H1 (cell line): ENCODE measurements around the gene EIF2AK2. TPM values are rescaled to one million over a fixed set of nuclear protein-coding genes. Genes with fewer than 3 reads are reported as not detected.

Source experiments
- CTCF ChIA-PET: fragments of 300-600 bp; sonication (Branson Sonifier 250); formaldehyde crosslinking; loops from one replicate; lab custom pipeline; 2021; ENCODE audit not compliant: partially characterized antibody; lab: Charles Lee
- POLR2A ChIA-PET: fragments of 300-600 bp; sonication (Branson Sonifier 250); formaldehyde crosslinking; loops from one replicate; lab custom pipeline; 2021; ENCODE audit warnings: inconsistent platforms; ENCODE audit not compliant: partially characterized antibody; lab: Charles Lee
- DNase-seq, 2 experiments: peaks; one replicate each; pipeline versions ENCODE4 v3.0.0 to v3.0.0-alpha.2; 2010 to 2022; ENCODE audit warnings: low spot score in 2 of 2, low read depth in 1 of 2, mixed read lengths in 1 of 2
- FAIRE-seq: peaks from 2 replicates; lab custom pipeline; 2011; peaks lifted over from hg19 to GRCh38; lab: Jason Lieb, UNC
- H2AFZ ChIP-seq: 2 replicates; pipeline ENCODE4 v1.8.1; 2012; ENCODE audit warnings: low read length, inconsistent platforms
- H2AK5ac ChIP-seq: 2 replicates; pipeline ENCODE4 v1.6.1; 2013; ENCODE audit warnings: low read depth, low read length
- H2BK120ac ChIP-seq: replicated peaks from 2 replicates; pipeline ENCODE3; 2013; ENCODE audit warnings: low read depth, low read length, inconsistent platforms
- H2BK12ac ChIP-seq: 2 replicates; pipeline ENCODE4 v1.6.1; 2013; ENCODE audit warnings: low read depth, low read length
- H2BK15ac ChIP-seq: 2 replicates; pipeline ENCODE4 v1.6.1; 2013; ENCODE audit warnings: low read length
- H2BK20ac ChIP-seq: 2 replicates; pipeline ENCODE4 v1.6.1; 2013; ENCODE audit warnings: low read length
- H2BK5ac ChIP-seq: 2 replicates; pipeline ENCODE4 v1.6.1; 2013; ENCODE audit warnings: low read depth, low read length
- H3K14ac ChIP-seq: 2 replicates; pipeline ENCODE4 v1.6.1; 2013; ENCODE audit warnings: inconsistent platforms; ENCODE audit not compliant: insufficient read length
- H3K18ac ChIP-seq: 2 replicates; pipeline ENCODE4 v1.6.1; 2013; ENCODE audit warnings: low read length; ENCODE audit errors: extremely low read depth
- H3K23ac ChIP-seq: 2 replicates; pipeline ENCODE4 v1.6.1; 2013; ENCODE audit warnings: inconsistent platforms; ENCODE audit not compliant: insufficient read length
- H3K23me2 ChIP-seq: 2 replicates; pipeline ENCODE4 v1.6.1; 2013; ENCODE audit warnings: low read depth, low read length
- H3K27ac ChIP-seq: 2 replicates; pipeline ENCODE4 v1.6.1; 2011; ENCODE audit warnings: low read depth, low read length, inconsistent platforms
- H3K27me3 ChIP-seq, 4 experiments: replicated peaks in 1 of 4; 1 replicate in 1 of 4; 2 replicates in 3 of 4; pipeline versions ENCODE4 v1.6.1 to v1.8.1; 2011 to 2013; ENCODE audit warnings: low read length in 3 of 4, mild to moderate bottlenecking in 3 of 4, inconsistent platforms in 2 of 4, mixed read lengths in 2 of 4, moderate library complexity in 1 of 4; ENCODE audit not compliant: control insufficient read depth in 3 of 4, insufficient read depth in 3 of 4; ENCODE audit errors: extremely low read depth in 1 of 4
- H3K36me3 ChIP-seq, 4 experiments: 2 replicates each; pipeline versions ENCODE4 v1.6.1 to v1.8.1; 2011 to 2013; ENCODE audit warnings: mild to moderate bottlenecking in 4 of 4, low read length in 3 of 4, moderate library complexity in 2 of 4, control low read depth in 1 of 4, inconsistent platforms in 1 of 4; ENCODE audit not compliant: insufficient read depth in 4 of 4, control insufficient read depth in 2 of 4
- H3K4ac ChIP-seq: replicated peaks from 2 replicates; pipeline ENCODE3; 2013; ENCODE audit warnings: low read length, low read depth, mixed read lengths, inconsistent platforms; ENCODE audit not compliant: insufficient read length
- H3K4me1 ChIP-seq, 4 experiments: replicated peaks in 1 of 4; 1 replicate in 1 of 4; 2 replicates in 3 of 4; pipeline versions ENCODE4 v1.6.1 to v1.8.1; 2011 to 2013; ENCODE audit warnings: low read length in 3 of 4, inconsistent platforms in 2 of 4, mixed read lengths in 1 of 4; ENCODE audit not compliant: insufficient read depth in 4 of 4, control insufficient read depth in 3 of 4
- H3K4me2 ChIP-seq, 2 experiments: 2 replicates each; pipeline versions ENCODE4 v1.6.1 to v1.8.1; 2011 to 2013; ENCODE audit warnings: low read depth in 2 of 2, low read length in 2 of 2, control low read depth in 1 of 2, inconsistent platforms in 1 of 2, mild to moderate bottlenecking in 1 of 2; ENCODE audit not compliant: insufficient read depth in 1 of 2
- H3K4me3 ChIP-seq, 4 experiments: fragments of 200-600, 300-600 bp in 1 of 4; sonication (generic), shearing (Covaris generic), sonication (Bioruptor Twin) in 1 of 4; 2 replicates each; pipeline versions ENCODE4 v1.5.1 to v1.8.1; 2011 to 2016; ENCODE audit warnings: low read length in 4 of 4, low read depth in 3 of 4, control low read depth in 2 of 4, inconsistent platforms in 2 of 4, mild to moderate bottlenecking in 2 of 4, mixed read lengths in 1 of 4, moderate library complexity in 1 of 4; ENCODE audit not compliant: insufficient read depth in 2 of 4; ENCODE audit errors: extremely low read depth in 1 of 4
- H3K56ac ChIP-seq: replicated peaks from 2 replicates; pipeline ENCODE3; 2013; ENCODE audit warnings: low read depth, mild to moderate bottlenecking, mixed read lengths, low read length, inconsistent platforms; ENCODE audit not compliant: insufficient read length
- H3K79me1 ChIP-seq: 2 replicates; pipeline ENCODE4 v1.6.1; 2013; ENCODE audit warnings: low read depth, low read length, control low read depth
- H3K79me2 ChIP-seq, 2 experiments: 2 replicates each; pipeline versions ENCODE4 v1.6.1 to v1.8.1; 2012 to 2013; ENCODE audit warnings: low read length in 2 of 2, mild to moderate bottlenecking in 2 of 2, inconsistent platforms in 1 of 2; ENCODE audit not compliant: insufficient read depth in 2 of 2, control insufficient read depth in 1 of 2
- H3K9ac ChIP-seq, 4 experiments: replicated peaks in 1 of 4; 1 replicate in 1 of 4; 2 replicates in 3 of 4; pipeline versions ENCODE4 v1.6.1 to v1.8.1; 2011 to 2013; ENCODE audit warnings: low read depth in 3 of 4, low read length in 3 of 4, control low read depth in 2 of 4, mild to moderate bottlenecking in 2 of 4, moderate library complexity in 2 of 4, inconsistent platforms in 1 of 4; ENCODE audit errors: extremely low read depth in 1 of 4
- H3K9me3 ChIP-seq, 2 experiments: 2 replicates each; pipeline versions ENCODE4 v1.6.1 to v1.8.1; 2012 to 2013; ENCODE audit warnings: mild to moderate bottlenecking in 2 of 2, moderate library complexity in 2 of 2, control low read depth in 1 of 2, inconsistent platforms in 1 of 2, low read depth in 1 of 2, low read length in 1 of 2, mixed read lengths in 1 of 2; ENCODE audit not compliant: insufficient read depth in 2 of 2
- H4K20me1 ChIP-seq, 2 experiments: replicated peaks in 1 of 2; 2 replicates each; pipeline versions ENCODE3 to v1.8.1; 2011 to 2013; ENCODE audit warnings: inconsistent platforms in 2 of 2, low read length in 2 of 2, mild to moderate bottlenecking in 1 of 2; ENCODE audit not compliant: insufficient read depth in 2 of 2, control insufficient read depth in 1 of 2
- H4K5ac ChIP-seq: 2 replicates; pipeline ENCODE4 v1.6.1; 2013; ENCODE audit warnings: low read length, low read depth, mixed read lengths, inconsistent platforms; ENCODE audit not compliant: insufficient read length
- H4K8ac ChIP-seq: 2 replicates; pipeline ENCODE4 v1.8.0; 2013; ENCODE audit warnings: mild to moderate bottlenecking, moderate library complexity, low read length, inconsistent platforms; ENCODE audit not compliant: insufficient read depth; ENCODE audit errors: extremely low read depth
- H4K91ac ChIP-seq: replicated peaks from 2 replicates; pipeline ENCODE3; 2013; ENCODE audit warnings: low read length, mixed read lengths, inconsistent platforms; ENCODE audit not compliant: insufficient read length
- ASH2L ChIP-seq: fragments of 200-600, 300-600 bp; sonication (generic); IDR thresholded peaks from one replicate; pipeline ENCODE4 v1.7.1; 2017; ENCODE audit warnings: low read length
- BACH1 ChIP-seq: IDR thresholded peaks from 2 replicates; pipeline ENCODE4 v1.6.1; 2012; ENCODE audit warnings: low read length, improper control_type of control experiment
- FOSL1 ChIP-seq: IDR thresholded peaks from 2 replicates; pipeline ENCODE4 v1.6.1; 2011; ENCODE audit warnings: mild to moderate bottlenecking, low read depth, low read length, moderate library complexity; ENCODE audit not compliant: insufficient read depth
- JUND ChIP-seq: IDR thresholded peaks from 2 replicates; pipeline ENCODE4 v1.6.1; 2011; ENCODE audit warnings: mild to moderate bottlenecking, improper control_type of control experiment, low read length
- KDM4A ChIP-seq: IDR thresholded peaks from one replicate; pipeline ENCODE4 v1.7.1; 2012; ENCODE audit warnings: low read depth, mild to moderate bottlenecking, moderate library complexity, low read length, inconsistent platforms; ENCODE audit not compliant: severe bottlenecking
- TAF1 ChIP-seq: IDR thresholded peaks from 2 replicates; pipeline ENCODE4 v1.6.1; 2011; ENCODE audit warnings: mild to moderate bottlenecking, low read depth, low read length
- TAF7 ChIP-seq: optimal IDR thresholded peaks from 2 replicates; pipeline ENCODE3; 2011; ENCODE audit warnings: low read depth, mild to moderate bottlenecking, inconsistent platforms, low read length, moderate library complexity, borderline replicate concordance
- WGBS, 2 experiments: shearing (Covaris generic) in 1 of 2; methylation state at CpG; one replicate each; pipeline versions ENCODE4 v1.1.6 to v1.1.7; 2013 to 2015; ENCODE audit warnings: low lambda C conversion rate in 2 of 2, mixed read lengths in 2 of 2, inconsistent platforms in 1 of 2, low coverage in 1 of 2, missing lambda C conversion rate in 1 of 2; ENCODE audit not compliant: insufficient replicate concordance in 2 of 2, insufficient coverage in 1 of 2, insufficient read length in 1 of 2; ENCODE audit errors: extremely low coverage in 1 of 2, missing lambda C conversion rate in 1 of 2; 5-methylcytosine and 5-hydroxymethylcytosine counted together
- polyA plus RNA-seq, 7 experiments: library from polyadenylated mRNA; depleted of rRNA in 3 of 7; stranded (reverse) in 5 of 7; unstranded in 2 of 7; fragments of >200 nt in 5 of 7; fragments of 200-250 nt in 2 of 7; gene quantifications; 1 replicate in 5 of 7; 2 replicates in 1 of 7; 4 replicates in 1 of 7; pipeline versions ENCODE4 v1.2.1 to v1.2.3, GENCODE V29; 2011 to 2013; ENCODE audit warnings: missing spikeins in 2 of 7, mixed read lengths in 2 of 7
- total RNA-seq: library from RNA; stranded (reverse); fragmentation: NEBNext Ultra II Directional; extraction: Animal tissue kit (Norgen Biotek cat#: 25700); gene quantifications from 2 replicates; pipeline ENCODE4 v1.2.1, GENCODE V29; 2021
- TF ChIP-seq, protein P1 (sequence below), 3 experiments: IDR thresholded peaks; 1 replicate in 2 of 3; 2 replicates in 1 of 3; pipeline versions ENCODE4 v1.5.1 to v1.6.1; 2011; ENCODE audit warnings: low read length in 3 of 3, mild to moderate bottlenecking in 3 of 3, inconsistent platforms in 2 of 3, low read depth in 1 of 3, moderate library complexity in 1 of 3; ENCODE audit not compliant: insufficient read depth in 1 of 3; ENCODE audit errors: control extremely low read depth in 1 of 3

The EIF2AK2 gene
- total and polyA plus RNA-seq, 2 of the 8 experiments (the other 6 are each of a cell fraction or from before 2014, with no cell fraction given), result 13.1 to 46.9 TPM

DNA sequence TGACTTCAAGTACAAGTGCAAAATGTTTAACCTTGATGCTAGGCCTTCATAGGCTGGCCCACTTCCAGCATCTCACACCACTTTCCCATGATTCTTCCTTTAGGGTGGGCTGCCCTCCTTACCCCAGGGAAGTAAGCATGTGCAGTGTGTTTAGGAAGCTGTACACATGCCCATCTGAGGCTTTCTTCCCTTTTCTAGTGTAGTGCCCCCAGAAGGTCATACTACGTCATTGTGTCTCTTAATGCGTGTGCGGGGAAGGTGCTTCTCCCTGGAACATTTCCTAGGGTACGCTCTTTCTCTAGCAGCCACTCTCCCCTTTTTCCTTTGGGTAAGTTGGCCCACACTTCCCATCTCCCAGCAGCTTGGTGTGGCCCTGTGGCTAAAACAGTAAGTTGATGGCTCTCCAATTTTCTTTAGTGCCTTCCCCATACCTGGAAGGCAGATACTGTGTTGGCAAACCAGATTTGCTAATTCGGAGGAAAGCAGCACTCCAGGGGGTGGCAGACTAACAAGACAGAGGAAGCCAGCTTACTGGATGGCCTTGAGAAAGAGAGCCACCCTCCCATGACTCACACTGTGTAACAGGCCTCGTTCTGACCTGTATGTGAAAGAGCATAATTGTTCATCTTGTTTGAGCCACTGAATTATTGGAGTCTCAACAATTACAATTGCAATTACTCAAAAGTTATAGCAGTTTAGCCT, 32.8 kb upstream of the EIF2AK2 start:
- Histone ChIP-seq H2BK15ac (0 out of 2 replicates have a peak overlapping the region, but pooled peaks have one; percentile 53), H3K4me1 (peaks cover 14 to 25% (median 16%) of the 10 kb centered on the region in 4 experiments), H4K91ac (peak overlapping the region; percentile 13), H4K5ac (no peak overlapping the region), H3K4ac (no peak overlapping the region), H4K20me1 (no peaks in the 10 kb centered on the region)
- FAIRE-seq, result peak; percentile 78
- POLR2A ChIA-PET, result interaction anchor here (1.1 to 5.2 kb wide), 8 partner anchors 9 to 135 kb away, joined by 3 to 26 read pairs (median 4); partner anchors contain the start of genes CEBPZ, NDUFAF7 and PRKD3
- TF ChIP-seq JUND (peak; percentile 58; the same call in 1 of the 2 replicates), TAF1 (no peak), TAF7 (peak; percentile 13), FOSL1 (no peak), ASH2L (peak; percentile 31), BACH1 (no peak), KDM4A (no peak)
- TF ChIP-seq, protein P1, sequence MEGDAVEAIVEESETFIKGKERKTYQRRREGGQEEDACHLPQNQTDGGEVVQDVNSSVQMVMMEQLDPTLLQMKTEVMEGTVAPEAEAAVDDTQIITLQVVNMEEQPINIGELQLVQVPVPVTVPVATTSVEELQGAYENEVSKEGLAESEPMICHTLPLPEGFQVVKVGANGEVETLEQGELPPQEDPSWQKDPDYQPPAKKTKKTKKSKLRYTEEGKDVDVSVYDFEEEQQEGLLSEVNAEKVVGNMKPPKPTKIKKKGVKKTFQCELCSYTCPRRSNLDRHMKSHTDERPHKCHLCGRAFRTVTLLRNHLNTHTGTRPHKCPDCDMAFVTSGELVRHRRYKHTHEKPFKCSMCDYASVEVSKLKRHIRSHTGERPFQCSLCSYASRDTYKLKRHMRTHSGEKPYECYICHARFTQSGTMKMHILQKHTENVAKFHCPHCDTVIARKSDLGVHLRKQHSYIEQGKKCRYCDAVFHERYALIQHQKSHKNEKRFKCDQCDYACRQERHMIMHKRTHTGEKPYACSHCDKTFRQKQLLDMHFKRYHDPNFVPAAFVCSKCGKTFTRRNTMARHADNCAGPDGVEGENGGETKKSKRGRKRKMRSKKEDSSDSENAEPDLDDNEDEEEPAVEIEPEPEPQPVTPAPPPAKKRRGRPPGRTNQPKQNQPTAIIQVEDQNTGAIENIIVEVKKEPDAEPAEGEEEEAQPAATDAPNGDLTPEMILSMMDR (IDR thresholded peaks at IDR 0.05; ENCODE audit: control extremely low read depth in 1 of 3, insufficient read depth in 1 of 3, low read depth in 1 of 3, low read length in 3 of 3), result peak in 1 of 3 experiments; percentile 13; a peak in 1 of 4 replicates
- TF ChIP-seq, all 59 proteins: peak for 4
- no peaks in the 10 kb centered on the region for H3K79me1 ChIP-seq
- H2AFZ ChIP-seq, result no peak overlapping the region
- H2BK5ac ChIP-seq, result peak overlapping the region; percentile 85; the same call in 1 of the 2 replicates
- H3K23ac ChIP-seq, result no peak overlapping the region
- H2AK5ac ChIP-seq, result peak overlapping the region; percentile 53
- no peaks in the 10 kb centered on the region for H3K36me3 ChIP-seq
- H3K9me3 ChIP-seq, result no peaks in the 10 kb centered on the region
- H3K18ac ChIP-seq, result peak overlapping the region; percentile 65; the same call in 1 of the 2 replicates
- H3K9ac ChIP-seq, result no peak overlapping the region
- H3K56ac ChIP-seq, result peak overlapping the region; percentile 57
- H4K8ac ChIP-seq, result no peak overlapping the region
- H2BK12ac ChIP-seq, result peak overlapping the region; percentile 93; the same call in 1 of the 2 replicates
- H3K4me3 ChIP-seq, result no peak overlapping the region
- peak overlapping the region; percentile 7 for H2BK120ac ChIP-seq
- H3K23me2 ChIP-seq, result no peaks in the 10 kb centered on the region
- no peaks in the 10 kb centered on the region for H3K79me2 ChIP-seq
- H3K27ac ChIP-seq, result no peak overlapping the region
- H2BK20ac ChIP-seq, result peak overlapping the region; percentile 24
- CTCF ChIA-PET, result interaction anchor here (0.6 to 8.8 kb wide), 7 partner anchors 9 to 203 kb away, joined by 3 to 48 read pairs (median 12); no protein-coding TSS in a partner anchor
- peak overlapping the region; percentile 14 to 16; a peak in 3 of 4 replicates for H3K4me2 ChIP-seq
- no peaks in the 10 kb centered on the region for H3K27me3 ChIP-seq
- peak in 1 of 2 experiments; percentile 69 for DNase-seq
- no peak overlapping the region for H3K14ac ChIP-seq
- WGBS, 2 experiments, result 63% methylated on average over 6 of the region's 6 CpGs; no CpG with 5 or more reads in 1 of the 2 experiments
